MM.1S (cell line): ENCODE results near the gene IRF3.
"Not testable (repeated sequence)": the region's sequence is repeated elsewhere in the genome, so short reads cannot be mapped to it uniquely, and the experiment has no call there.

ENCODE experiments used
- DNase-seq: peaks from one replicate; pipeline ENCODE4 v3.0.0-alpha.2; 2015
- H2AFZ ChIP-seq: fragments of 300-600 bp; sonication (generic); 2 replicates; pipeline ENCODE4 v1.6.0; 2016; ENCODE audit warnings: antibody characterized with exemption, low read length
- H3F3A ChIP-seq: fragments of 300-600 bp; sonication (generic); 2 replicates; pipeline ENCODE4 v1.6.1; 2016; ENCODE audit warnings: mild to moderate bottlenecking, antibody characterized with exemption, low read length, moderate library complexity, mixed read lengths; ENCODE audit not compliant: insufficient read depth
- H3K27ac ChIP-seq: fragments of 300-600 bp; sonication (generic); 2 replicates; pipeline ENCODE4 v1.5.1; 2016; ENCODE audit warnings: mild to moderate bottlenecking, low read length
- H3K27me3 ChIP-seq: fragments of 300-600 bp; sonication (generic); replicated peaks from 2 replicates; pipeline ENCODE4 v1.6.0; 2016; ENCODE audit warnings: low read length; ENCODE audit not compliant: insufficient read depth
- H3K36me3 ChIP-seq: fragments of 300-600 bp; sonication (generic); replicated peaks from 2 replicates; pipeline ENCODE4 v1.6.1; 2016; ENCODE audit warnings: mild to moderate bottlenecking, low read length, mixed read lengths; ENCODE audit not compliant: insufficient read depth
- H3K4me1 ChIP-seq: fragments of 300-600 bp; sonication (generic); 2 replicates; pipeline ENCODE4 v1.6.1; 2016; ENCODE audit warnings: low read length, mixed read lengths
- H3K4me2 ChIP-seq: fragments of 300-600 bp; sonication (generic); 2 replicates; pipeline ENCODE4 v1.6.0; 2016; ENCODE audit warnings: low read depth, low read length
- H3K4me3 ChIP-seq: fragments of 300-600 bp; sonication (generic); 2 replicates; pipeline ENCODE4 v1.5.1; 2016; ENCODE audit warnings: low read length, mixed read lengths
- H3K79me2 ChIP-seq: fragments of 300-600 bp; sonication (generic); 2 replicates; pipeline ENCODE4 v1.6.1; 2016; ENCODE audit warnings: mixed run types, low read length, mixed read lengths
- H3K9ac ChIP-seq: fragments of 300-600 bp; sonication (generic); 2 replicates; pipeline ENCODE4 v1.6.1; 2016; ENCODE audit warnings: low read length, mixed read lengths
- H3K9me2 ChIP-seq: fragments of 300-600 bp; sonication (generic); replicated peaks from 2 replicates; pipeline ENCODE4 v1.6.1; 2016; ENCODE audit warnings: mild to moderate bottlenecking, low read length, mixed read lengths; ENCODE audit not compliant: insufficient read depth
- H3K9me3 ChIP-seq: fragments of 300-600 bp; sonication (generic); replicated peaks from 2 replicates; pipeline ENCODE4 v1.6.1; 2016; ENCODE audit warnings: mild to moderate bottlenecking, low read length, mixed read lengths; ENCODE audit not compliant: insufficient read depth
- H4K20me1 ChIP-seq: fragments of 300-600 bp; sonication (generic); 2 replicates; pipeline ENCODE4 v1.6.1; 2016; ENCODE audit warnings: mild to moderate bottlenecking, low read length, moderate library complexity, mixed read lengths; ENCODE audit not compliant: insufficient read depth
- CTCF ChIP-seq: fragments of 300-600 bp; sonication (generic); IDR thresholded peaks from 2 replicates; pipeline ENCODE4 v1.5.1; 2016; ENCODE audit warnings: antibody characterized with exemption, low read length, mixed read lengths
- EZH2 ChIP-seq: fragments of 300-600 bp; sonication (generic); optimal IDR thresholded peaks from 2 replicates; pipeline ENCODE3; 2017; ENCODE audit warnings: low read depth, mild to moderate bottlenecking, antibody characterized with exemption, low read length, mixed read lengths
- EZH2phosphoT487 ChIP-seq: fragments of 300-600 bp; sonication (generic); IDR thresholded peaks from 2 replicates; pipeline ENCODE4 v1.6.1; 2018; ENCODE audit warnings: antibody characterized with exemption, low read length

IRF3 gene

GRCh38 chr19:49636233-49636932 lies 29.3 kb downstream of the IRF3 start:
- Histone ChIP-seq H3K4me1 (peaks cover 5% of the 10 kb centered on the region; the same call in 1 of the 2 replicates), H3K9ac (no peak overlapping the region), H4K20me1 (no peaks in the 10 kb centered on the region), H3K4me2 (no peak overlapping the region), H3K9me2 (no peaks in the 10 kb centered on the region), H3K9me3 (no peaks in the 10 kb centered on the region), H3K27ac (no peak overlapping the region), H3K27me3 (0 out of 2 replicates have a peak, but pooled peaks cover 8% of the 10 kb centered on the region), H2AFZ (no peak overlapping the region), H3F3A (peaks cover 10% of the 10 kb centered on the region), H3K79me2 (no peaks in the 10 kb centered on the region), H3K36me3 (no peaks in the 10 kb centered on the region), H3K4me3 (no peak overlapping the region)
- DNase-seq = no peak
- no peak for TF ChIP-seq CTCF
- TF ChIP-seq EZH2phosphoT487 = no peak
- TF ChIP-seq EZH2 = no peak

DNA sequence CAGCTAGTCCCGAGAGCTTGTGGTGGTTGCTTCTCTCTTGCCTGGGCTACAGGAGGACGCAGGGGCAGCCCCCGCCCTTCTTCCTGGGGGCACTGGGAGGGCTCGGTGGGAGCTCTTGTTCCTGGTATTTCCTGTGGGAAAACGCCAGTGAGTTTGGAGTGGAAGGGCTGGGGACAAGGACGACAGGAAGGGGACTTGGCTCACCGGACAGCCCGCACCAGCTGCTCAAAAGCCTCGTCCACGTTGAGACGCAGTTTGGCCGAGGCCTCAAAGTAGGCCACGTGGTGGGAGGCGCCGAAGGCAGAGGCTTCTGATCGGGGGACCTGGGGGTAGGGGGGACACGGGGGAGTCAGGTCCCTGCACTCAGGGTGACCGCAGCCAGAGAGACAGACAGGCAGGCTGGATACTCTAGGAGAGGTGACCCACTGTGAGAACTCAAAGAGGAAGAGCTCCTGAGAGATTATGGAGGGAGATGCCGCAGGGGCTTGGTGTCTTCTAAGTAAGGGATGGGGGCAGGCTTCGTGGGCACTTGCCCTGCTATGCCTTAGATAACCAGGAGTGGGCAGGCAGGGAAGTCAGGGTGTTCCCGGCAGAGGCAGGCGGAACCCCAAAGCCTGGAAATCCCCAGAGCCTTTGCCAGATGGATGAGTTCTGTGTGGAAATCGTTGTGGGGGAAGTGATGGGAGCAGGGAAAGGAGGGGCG lies 30.0 kb downstream of the IRF3 start:
- TF ChIP-seq EZH2 = no peak
- TF ChIP-seq CTCF = no peak
- no peak for TF ChIP-seq EZH2phosphoT487
- no peaks in the 10 kb centered on the region for H3K36me3 ChIP-seq
- no peak for DNase-seq
- H3K9me2 ChIP-seq = no peaks in the 10 kb centered on the region
- H3K27ac ChIP-seq = no peak overlapping the region
- H4K20me1 ChIP-seq = no peaks in the 10 kb centered on the region
- no peaks in the 10 kb centered on the region for H3K9me3 ChIP-seq
- no peaks in the 10 kb centered on the region for H3K79me2 ChIP-seq
- peaks cover 3% of the 10 kb centered on the region for H3F3A ChIP-seq
- peaks cover 5% of the 10 kb centered on the region; the same call in 1 of the 2 replicates for H3K4me1 ChIP-seq
- H3K4me2 ChIP-seq = no peak overlapping the region
- 0 out of 2 replicates have a peak, but pooled peaks cover 8% of the 10 kb centered on the region for H3K27me3 ChIP-seq
- no peak overlapping the region for H2AFZ ChIP-seq
- no peak overlapping the region for H3K9ac ChIP-seq
- no peak overlapping the region for H3K4me3 ChIP-seq

DNA sequence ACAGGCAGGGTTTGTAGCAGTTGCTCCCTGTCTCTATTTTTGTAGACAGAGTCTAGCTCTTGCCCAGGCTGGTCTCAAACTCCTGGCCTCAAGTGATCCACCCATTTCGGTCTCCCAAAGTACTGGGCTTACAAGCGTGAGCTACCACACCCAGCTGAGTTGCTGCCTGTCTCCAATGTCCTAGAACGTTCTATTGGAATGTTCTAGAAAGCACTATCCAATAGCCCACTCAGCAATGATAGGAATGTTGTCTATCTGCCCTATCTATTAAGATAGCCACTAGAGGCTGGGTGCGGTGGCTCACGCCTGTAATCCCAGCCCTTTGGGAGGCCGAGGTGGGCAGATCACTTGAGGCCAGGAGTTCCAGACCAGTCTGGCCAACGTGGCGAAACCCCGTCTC lies 32.4 kb downstream of the IRF3 start:
- not testable (repeated sequence) for H3K4me2 ChIP-seq, H3K4me1 ChIP-seq, H2AFZ ChIP-seq, H3K4me3 ChIP-seq, H3F3A ChIP-seq, H3K9me3 ChIP-seq, H3K27me3 ChIP-seq, DNase-seq, H4K20me1 ChIP-seq, H3K79me2 ChIP-seq, H3K9me2 ChIP-seq, H3K36me3 ChIP-seq, H3K27ac ChIP-seq, H3K9ac ChIP-seq

DNA sequence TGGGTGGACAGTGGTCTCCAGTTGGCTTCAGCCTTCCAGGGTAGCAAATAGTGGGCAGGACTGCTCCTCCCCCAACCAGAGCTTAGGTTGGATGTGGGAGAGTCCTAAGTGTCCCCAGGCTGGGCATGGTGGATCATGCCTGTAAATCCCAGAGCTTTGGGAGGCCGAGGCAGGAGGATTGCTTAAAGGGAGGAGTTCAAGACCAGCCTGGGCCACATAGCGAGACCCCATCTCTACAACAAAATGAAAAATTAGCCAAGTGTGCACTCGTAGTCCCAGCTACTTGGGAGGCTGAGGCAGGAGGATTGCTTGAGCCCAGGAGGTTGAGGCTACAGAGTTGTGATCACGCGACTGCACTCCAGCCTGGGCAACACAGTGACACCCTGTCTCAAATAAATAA lies 33.1 kb downstream of the IRF3 start:
- H3K27me3 ChIP-seq = no peaks in the 10 kb centered on the region
- TF ChIP-seq CTCF (no peak), EZH2 (no peak), EZH2phosphoT487 (no peak)
- H3K9me2 ChIP-seq = no peaks in the 10 kb centered on the region
- no peak overlapping the region for H3K4me3 ChIP-seq
- no peaks in the 10 kb centered on the region for H3F3A ChIP-seq
- H3K79me2 ChIP-seq = no peaks in the 10 kb centered on the region
- no peaks in the 10 kb centered on the region for H3K36me3 ChIP-seq
- no peak overlapping the region for H3K4me2 ChIP-seq
- no peak overlapping the region for H3K27ac ChIP-seq
- H3K9ac ChIP-seq = no peak overlapping the region
- no peaks in the 10 kb centered on the region for H4K20me1 ChIP-seq
- no peak for DNase-seq
- H2AFZ ChIP-seq = no peak overlapping the region
- H3K4me1 ChIP-seq = no peaks in the 10 kb centered on the region
- H3K9me3 ChIP-seq = no peaks in the 10 kb centered on the region
